Smooth muscle cell (in vitro differentiated cells): Measurements from ENCODE around the gene PPP1R8. TPM values are rescaled to one million over a fixed set of nuclear protein-coding genes. Genes with fewer than 3 reads are reported as not detected.

Source experiments
- DNase-seq: peaks from one replicate; lab custom pipeline; 2025; ENCODE audit not compliant: unreplicated experiment; lab: John Stamatoyannopoulos, UW
- H2AFZ ChIP-seq: fragments of 200-600 bp; sonication (generic); 2 replicates; pipeline ENCODE4 v1.6.0; 2016; ENCODE audit warnings: antibody characterized with exemption, low read depth, mild to moderate bottlenecking
- H3F3A ChIP-seq: fragments of 200-600 bp; sonication (generic); 2 replicates; pipeline ENCODE4 v1.6.0; 2017; ENCODE audit warnings: antibody characterized with exemption, low read depth
- H3K27ac ChIP-seq: fragments of 200-600 bp; sonication (generic); 2 replicates; pipeline ENCODE4 v1.5.1; 2016; ENCODE audit warnings: low read depth, mild to moderate bottlenecking
- H3K27me3 ChIP-seq: fragments of 200-600 bp; sonication (generic); 2 replicates; pipeline ENCODE4 v1.6.1; 2016; ENCODE audit warnings: low read depth, mild to moderate bottlenecking
- H3K36me3 ChIP-seq: fragments of 200-600 bp; sonication (generic); 2 replicates; pipeline ENCODE4 v1.5.1; 2016; ENCODE audit warnings: low read depth
- H3K4me1 ChIP-seq: fragments of 200-600 bp; sonication (generic); 2 replicates; pipeline ENCODE4 v1.5.1; 2016; ENCODE audit warnings: low read depth
- H3K4me2 ChIP-seq: fragments of 200-600 bp; sonication (generic); 2 replicates; pipeline ENCODE4 v1.6.0; 2016; ENCODE audit warnings: mild to moderate bottlenecking
- H3K4me3 ChIP-seq: fragments of 200-600 bp; sonication (generic); 2 replicates; pipeline ENCODE4 v1.5.1; 2016; ENCODE audit warnings: mild to moderate bottlenecking
- H3K79me2 ChIP-seq: fragments of 200-600 bp; sonication (generic); 2 replicates; pipeline ENCODE4 v1.6.0; 2016; ENCODE audit warnings: low read depth, mild to moderate bottlenecking
- H3K9ac ChIP-seq: fragments of 200-600 bp; sonication (generic); 2 replicates; pipeline ENCODE4 v1.6.0; 2016; ENCODE audit warnings: low read depth
- H3K9me3 ChIP-seq: fragments of 200-600 bp; sonication (generic); replicated peaks from 2 replicates; pipeline ENCODE4 v1.5.1; 2016; ENCODE audit warnings: low read depth
- H4K20me1 ChIP-seq: fragments of 200-600 bp; sonication (generic); 2 replicates; pipeline ENCODE4 v1.6.0; 2016; ENCODE audit warnings: low read depth
- WGBS: methylation state at CpG from one replicate; pipeline ENCODE4 v1.1.7; 2016; ENCODE audit warnings: low lambda C conversion rate; 5-methylcytosine and 5-hydroxymethylcytosine counted together
- polyA plus RNA-seq: library from polyadenylated mRNA; unstranded; fragments of >200 nt; fragmentation: Nextera tagmentation; extraction: Ambion mirVana; gene quantifications from 2 replicates; pipeline ENCODE4 v1.2.1, GENCODE V29; 2016
- total RNA-seq: library from RNA; depleted of rRNA; stranded (reverse); fragments of >200 nt; gene quantifications from 2 replicates; pipeline ENCODE4 v1.2.3, GENCODE V29; 2014
- TF ChIP-seq, protein P1 (sequence below): fragments of 200-600 bp; sonication (generic); IDR thresholded peaks from 2 replicates; pipeline ENCODE4 v1.5.1; 2017; ENCODE audit warnings: borderline replicate concordance, mild to moderate bottlenecking, antibody characterized with exemption; ENCODE audit not compliant: insufficient read depth, poor library complexity, severe bottlenecking

The PPP1R8 gene
- total and polyA plus RNA-seq, 2 experiments from 2014 or later = 14.4 to 36.4 TPM

- Histone ChIP-seq H2AFZ (peak overlapping the region; percentile 95), H3K4me3 (peak overlapping the region; percentile 95), H3K4me2 (peak overlapping the region; percentile 94), H3K27me3 (no peaks in the 10 kb centered on the region), H3F3A (peaks cover 15% of the 10 kb centered on the region), H3K9ac (peak overlapping the region; percentile 98), H3K4me1 (peaks cover 17% of the 10 kb centered on the region), H3K36me3 (peaks cover 8% of the 10 kb centered on the region), H3K79me2 (peaks cover 61% of the 10 kb centered on the region), H3K9me3 (no peaks in the 10 kb centered on the region), H3K27ac (peak overlapping the region; percentile 88), H4K20me1 (peaks cover 17% of the 10 kb centered on the region)
- TF ChIP-seq, protein P1, sequence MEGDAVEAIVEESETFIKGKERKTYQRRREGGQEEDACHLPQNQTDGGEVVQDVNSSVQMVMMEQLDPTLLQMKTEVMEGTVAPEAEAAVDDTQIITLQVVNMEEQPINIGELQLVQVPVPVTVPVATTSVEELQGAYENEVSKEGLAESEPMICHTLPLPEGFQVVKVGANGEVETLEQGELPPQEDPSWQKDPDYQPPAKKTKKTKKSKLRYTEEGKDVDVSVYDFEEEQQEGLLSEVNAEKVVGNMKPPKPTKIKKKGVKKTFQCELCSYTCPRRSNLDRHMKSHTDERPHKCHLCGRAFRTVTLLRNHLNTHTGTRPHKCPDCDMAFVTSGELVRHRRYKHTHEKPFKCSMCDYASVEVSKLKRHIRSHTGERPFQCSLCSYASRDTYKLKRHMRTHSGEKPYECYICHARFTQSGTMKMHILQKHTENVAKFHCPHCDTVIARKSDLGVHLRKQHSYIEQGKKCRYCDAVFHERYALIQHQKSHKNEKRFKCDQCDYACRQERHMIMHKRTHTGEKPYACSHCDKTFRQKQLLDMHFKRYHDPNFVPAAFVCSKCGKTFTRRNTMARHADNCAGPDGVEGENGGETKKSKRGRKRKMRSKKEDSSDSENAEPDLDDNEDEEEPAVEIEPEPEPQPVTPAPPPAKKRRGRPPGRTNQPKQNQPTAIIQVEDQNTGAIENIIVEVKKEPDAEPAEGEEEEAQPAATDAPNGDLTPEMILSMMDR = no peak
- WGBS = 57% methylated on average over 10 of the region's 10 CpGs
- no peak for DNase-seq
These were observed 1.2 kb downstream of the PPP1R8 start for GRCh38 chr1:27831568-27832410.

- DNase-seq = no peak
- H3K27ac ChIP-seq = peak overlapping the region; percentile 78
- H4K20me1 ChIP-seq = peaks cover 22% of the 10 kb centered on the region
- peaks cover 71% of the 10 kb centered on the region for H3K79me2 ChIP-seq
- H3K4me3 ChIP-seq = no peak overlapping the region
- peak overlapping the region; percentile 46 for H3K9ac ChIP-seq
- TF ChIP-seq, protein P1 = no peak
- H3K36me3 ChIP-seq = peaks cover 8% of the 10 kb centered on the region
- peaks cover 17% of the 10 kb centered on the region for H3K4me1 ChIP-seq
- no peaks in the 10 kb centered on the region for H3K27me3 ChIP-seq
- H2AFZ ChIP-seq = no peak overlapping the region
- H3K4me2 ChIP-seq = peak overlapping the region; percentile 94
- peaks cover 15% of the 10 kb centered on the region for H3F3A ChIP-seq
- H3K9me3 ChIP-seq = no peaks in the 10 kb centered on the region
- 65% methylated on average over 2 of the region's 2 CpGs for WGBS
These were observed 2.2 kb downstream of the PPP1R8 start for GRCh38 chr1:27832762-27833161.

- Histone ChIP-seq H3K79me2 (peaks cover 77% of the 10 kb centered on the region), H3K27me3 (no peaks in the 10 kb centered on the region), H3K4me1 (peaks cover 17% of the 10 kb centered on the region), H3K9me3 (no peaks in the 10 kb centered on the region), H3K4me3 (no peak overlapping the region), H3K36me3 (peaks cover 8% of the 10 kb centered on the region), H2AFZ (no peak overlapping the region), H3F3A (peaks cover 8% of the 10 kb centered on the region), H4K20me1 (peaks cover 22% of the 10 kb centered on the region), H3K9ac (no peak overlapping the region), H3K4me2 (no peak overlapping the region), H3K27ac (peak overlapping the region; percentile 78)
- TF ChIP-seq, protein P1 = no peak
- DNase-seq = no peak
- WGBS = 91% methylated on average over 3 of the region's 3 CpGs
These were observed 2.9 kb downstream of the PPP1R8 start for GRCh38 chr1:27833470-27833869.
